H9 (cell line): ENCODE results near the gene HSPA12A. TPM values are rescaled to one million over a fixed set of nuclear protein-coding genes. Genes with fewer than 3 reads are reported as not detected.

Experiments used
- DNase-seq: peaks from one replicate; pipeline ENCODE4 v3.0.0-alpha.2; 2017
- H2AFZ ChIP-seq: one replicate; pipeline ENCODE4 v1.6.1; 2013; ENCODE audit warnings: mild to moderate bottlenecking, low read length, control low read depth, moderate library complexity
- H2AK5ac ChIP-seq: 2 replicates; pipeline ENCODE4 v1.6.1; 2013; ENCODE audit warnings: low read length, control low read depth, mixed read lengths; ENCODE audit not compliant: insufficient read length
- H2BK120ac ChIP-seq: one replicate; pipeline ENCODE4 v1.6.1; 2013; ENCODE audit warnings: low read depth, mild to moderate bottlenecking, low read length, control low read depth, inconsistent platforms; ENCODE audit not compliant: poor library complexity, severe bottlenecking
- H2BK12ac ChIP-seq: 2 replicates; pipeline ENCODE4 v1.6.1; 2013; ENCODE audit warnings: low read length, control low read depth, mixed read lengths, low read depth; ENCODE audit not compliant: insufficient read length
- H2BK15ac ChIP-seq: 2 replicates; pipeline ENCODE4 v1.6.1; 2013; ENCODE audit warnings: low read depth, low read length, control low read depth
- H2BK20ac ChIP-seq: one replicate; pipeline ENCODE4 v1.6.1; 2013; ENCODE audit warnings: low read depth, mild to moderate bottlenecking, low read length, control low read depth, inconsistent platforms; ENCODE audit not compliant: poor library complexity, severe bottlenecking
- H2BK5ac ChIP-seq: 2 replicates; pipeline ENCODE4 v1.6.1; 2013; ENCODE audit warnings: low read length, control low read depth, mixed read lengths; ENCODE audit not compliant: insufficient read length
- H3K14ac ChIP-seq: 2 replicates; pipeline ENCODE4 v1.6.1; 2013; ENCODE audit warnings: low read length, control low read depth; ENCODE audit not compliant: insufficient read depth
- H3K18ac ChIP-seq: 2 replicates; pipeline ENCODE4 v1.6.1; 2013; ENCODE audit warnings: low read depth, mild to moderate bottlenecking, mixed read lengths, low read length, control low read depth; ENCODE audit not compliant: insufficient read length
- H3K23ac ChIP-seq: 2 replicates; pipeline ENCODE4 v1.6.1; 2013; ENCODE audit warnings: low read length, control low read depth, mixed read lengths, low read depth; ENCODE audit not compliant: insufficient read length
- H3K23me2 ChIP-seq: 2 replicates; pipeline ENCODE4 v1.6.1; 2013; ENCODE audit warnings: low read depth, mild to moderate bottlenecking, mixed read lengths, low read length, control low read depth; ENCODE audit not compliant: insufficient read length, poor library complexity, severe bottlenecking
- H3K27ac ChIP-seq: 2 replicates; pipeline ENCODE4 v1.5.1; 2013; ENCODE audit warnings: low read length, control low read depth, mixed read lengths, low read depth; ENCODE audit not compliant: insufficient read length
- H3K27me3 ChIP-seq: 2 replicates; pipeline ENCODE4 v1.6.1; 2013; ENCODE audit warnings: low read length, control low read depth, inconsistent platforms; ENCODE audit not compliant: insufficient read depth
- H3K4ac ChIP-seq: 2 replicates; pipeline ENCODE4 v1.6.1; 2013; ENCODE audit warnings: low read depth, mild to moderate bottlenecking, control low read depth, inconsistent platforms, low read length, moderate library complexity
- H3K4me1 ChIP-seq: 2 replicates; pipeline ENCODE4 v1.6.1; 2013; ENCODE audit warnings: low read length, control low read depth, inconsistent platforms; ENCODE audit not compliant: insufficient read depth
- H3K4me2 ChIP-seq: 2 replicates; pipeline ENCODE4 v1.6.1; 2013; ENCODE audit warnings: low read length, control low read depth, mixed read lengths; ENCODE audit not compliant: insufficient read length, insufficient read depth
- H3K56ac ChIP-seq: 2 replicates; pipeline ENCODE4 v1.6.1; 2013; ENCODE audit warnings: low read depth, mild to moderate bottlenecking, mixed read lengths, low read length, control low read depth; ENCODE audit not compliant: insufficient read length
- H3K79me1 ChIP-seq: 2 replicates; pipeline ENCODE4 v1.6.1; 2013; ENCODE audit warnings: low read depth, mild to moderate bottlenecking, moderate library complexity, low read length, control low read depth, inconsistent platforms; ENCODE audit not compliant: insufficient read depth, poor library complexity, severe bottlenecking
- H3K79me2 ChIP-seq: 2 replicates; pipeline ENCODE4 v1.6.1; 2013; ENCODE audit warnings: low read length, control low read depth, inconsistent platforms; ENCODE audit not compliant: insufficient read depth
- H3K9ac ChIP-seq: 2 replicates; pipeline ENCODE4 v1.6.1; 2013; ENCODE audit warnings: low read length, control low read depth, mixed read lengths; ENCODE audit not compliant: insufficient read length; ENCODE audit errors: extremely low read depth
- H3K9me3 ChIP-seq: one replicate; pipeline ENCODE4 v1.6.1; 2013; ENCODE audit warnings: low read depth, low read length, inconsistent platforms; ENCODE audit not compliant: control insufficient read depth
- H3T11ph ChIP-seq: one replicate; pipeline ENCODE4 v1.6.1; 2013; ENCODE audit warnings: mild to moderate bottlenecking, low read length, control low read depth, inconsistent platforms
- H4K20me1 ChIP-seq: one replicate; pipeline ENCODE4 v1.6.1; 2013; ENCODE audit not compliant: control insufficient read depth, insufficient read length, insufficient read depth
- H4K5ac ChIP-seq: 2 replicates; pipeline ENCODE4 v1.6.1; 2013; ENCODE audit warnings: low read depth, mild to moderate bottlenecking, mixed read lengths, low read length, control low read depth; ENCODE audit not compliant: insufficient read length
- H4K8ac ChIP-seq: replicated peaks from 2 replicates; pipeline ENCODE4 v1.6.1; 2013; ENCODE audit warnings: low read length, control low read depth, mixed read lengths, low read depth; ENCODE audit not compliant: insufficient read length
- H4K91ac ChIP-seq: 2 replicates; pipeline ENCODE4 v1.6.1; 2013; ENCODE audit warnings: low read depth, mild to moderate bottlenecking, moderate library complexity, mixed read lengths, low read length, control low read depth; ENCODE audit not compliant: insufficient read length
- H3K27ac Mint-ChIP-seq, 3 experiments: 2 replicates in 2 of 3; 3 replicates in 1 of 3; pipeline ENCODE4 v1.8.0; 2020 to 2021; ENCODE audit warnings: mixed read lengths in 3 of 3, mild to moderate bottlenecking in 1 of 3, moderate library complexity in 1 of 3
- H3K27me3 Mint-ChIP-seq: 2 replicates; pipeline ENCODE4 v1.8.0; 2021; ENCODE audit warnings: low read depth, mild to moderate bottlenecking, moderate library complexity, mixed read lengths
- H3K36me3 Mint-ChIP-seq, 3 experiments: 2 replicates in 2 of 3; 3 replicates in 1 of 3; pipeline ENCODE4 v1.8.0; 2020 to 2021; ENCODE audit warnings: low read depth in 3 of 3, mixed read lengths in 3 of 3; ENCODE audit not compliant: insufficient read depth in 1 of 3
- H3K4me1 Mint-ChIP-seq, 2 experiments: 2 replicates each; pipeline ENCODE4 v1.8.0; 2020; ENCODE audit warnings: mixed read lengths in 2 of 2
- H3K4me3 Mint-ChIP-seq, 2 experiments: 2 replicates in 1 of 2; 3 replicates in 1 of 2; pipeline ENCODE4 v1.8.0; 2020 to 2021; ENCODE audit warnings: mild to moderate bottlenecking in 2 of 2, mixed read lengths in 2 of 2, moderate library complexity in 1 of 2
- H3K9me3 Mint-ChIP-seq, 2 experiments: 2 replicates in 1 of 2; 3 replicates in 1 of 2; pipeline ENCODE4 v1.8.0; 2020; ENCODE audit warnings: mild to moderate bottlenecking in 2 of 2, mixed read lengths in 2 of 2, moderate library complexity in 1 of 2
- WGBS: extraction: QIAGEN DNeasy Blood & Tissue Kit; methylation state at CpG from one replicate; pipeline ENCODE4 v1.1.7; 2013; ENCODE audit warnings: missing lambda C conversion rate, low lambda C conversion rate, mixed read lengths; ENCODE audit not compliant: insufficient read length; ENCODE audit errors: extremely low coverage; 5-methylcytosine and 5-hydroxymethylcytosine counted together
- total RNA-seq: library from RNA; stranded (reverse); gene quantifications from 2 replicates; pipeline ENCODE4 v1.2.1, GENCODE V29; 2021
- TF ChIP-seq, protein P1 (sequence below): fragments of 200-600 bp; sonication (generic); conservative IDR thresholded peaks from 3 replicates; pipeline ENCODE4 v1.8.0; 2021; ENCODE audit warnings: antibody characterized with exemption, mild to moderate bottlenecking

Gene HSPA12A
- total RNA-seq, 1 experiment from 2014 or later = 3.2 TPM

DNA sequence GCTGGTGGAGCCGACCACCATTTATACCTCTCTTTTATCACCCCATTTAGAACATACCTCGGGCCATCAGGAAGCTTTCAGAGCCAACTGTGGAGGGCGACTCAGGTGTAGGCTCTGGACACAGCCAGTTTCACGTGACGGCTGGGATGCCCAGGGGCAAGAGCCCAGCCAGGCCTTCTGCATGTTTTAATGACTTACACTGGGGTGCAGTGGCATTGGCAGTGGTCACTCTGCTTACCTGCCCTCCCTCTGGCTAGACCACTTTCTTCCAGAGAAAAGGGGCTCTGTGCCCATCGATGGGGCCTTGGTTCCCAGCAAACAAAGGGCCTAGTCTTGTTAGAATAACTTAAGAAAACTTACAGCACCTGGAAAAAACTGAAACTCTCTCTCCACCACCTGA is 71.7 kb downstream of the HSPA12A start:
- H3K23me2 ChIP-seq = peaks cover 8% of the 10 kb centered on the region
- H2BK120ac ChIP-seq = no peak overlapping the region
- 0 out of 2 replicates have a peak, but pooled peaks cover 2% of the 10 kb centered on the region for H3K79me2 ChIP-seq
- no peak overlapping the region for H3K9ac ChIP-seq
- H2BK20ac ChIP-seq = no peak overlapping the region
- H3K9me3 ChIP-seq = no peaks in the 10 kb centered on the region
- Mint-ChIP-seq H3K4me1 (peaks cover 24 to 29% of the 10 kb centered on the region in 2 experiments), H3K27ac (peak overlapping the region; percentile 39 to 88 (median 77); a peak in 6 of 7 replicates), H3K36me3 (peaks cover 11 to 28% (median 20%) of the 10 kb centered on the region in 3 experiments; a peak in 6 of 7 replicates), H3K4me3 (peak overlapping the region; percentile 73 to 85), H3K9me3 (no peaks in the 10 kb centered on the region), H3K27me3 (no peaks in the 10 kb centered on the region; the same call in 1 of the 2 replicates)
- H3K27me3 ChIP-seq = no peaks in the 10 kb centered on the region
- no peak overlapping the region for H4K8ac ChIP-seq
- TF ChIP-seq, protein P1, sequence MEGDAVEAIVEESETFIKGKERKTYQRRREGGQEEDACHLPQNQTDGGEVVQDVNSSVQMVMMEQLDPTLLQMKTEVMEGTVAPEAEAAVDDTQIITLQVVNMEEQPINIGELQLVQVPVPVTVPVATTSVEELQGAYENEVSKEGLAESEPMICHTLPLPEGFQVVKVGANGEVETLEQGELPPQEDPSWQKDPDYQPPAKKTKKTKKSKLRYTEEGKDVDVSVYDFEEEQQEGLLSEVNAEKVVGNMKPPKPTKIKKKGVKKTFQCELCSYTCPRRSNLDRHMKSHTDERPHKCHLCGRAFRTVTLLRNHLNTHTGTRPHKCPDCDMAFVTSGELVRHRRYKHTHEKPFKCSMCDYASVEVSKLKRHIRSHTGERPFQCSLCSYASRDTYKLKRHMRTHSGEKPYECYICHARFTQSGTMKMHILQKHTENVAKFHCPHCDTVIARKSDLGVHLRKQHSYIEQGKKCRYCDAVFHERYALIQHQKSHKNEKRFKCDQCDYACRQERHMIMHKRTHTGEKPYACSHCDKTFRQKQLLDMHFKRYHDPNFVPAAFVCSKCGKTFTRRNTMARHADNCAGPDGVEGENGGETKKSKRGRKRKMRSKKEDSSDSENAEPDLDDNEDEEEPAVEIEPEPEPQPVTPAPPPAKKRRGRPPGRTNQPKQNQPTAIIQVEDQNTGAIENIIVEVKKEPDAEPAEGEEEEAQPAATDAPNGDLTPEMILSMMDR = no peak
- no peak overlapping the region for H3T11ph ChIP-seq
- H3K4me2 ChIP-seq = peak overlapping the region; percentile 56
- no peak for DNase-seq
- H3K79me1 ChIP-seq = no peaks in the 10 kb centered on the region
- H3K4ac ChIP-seq = no peak overlapping the region
- no peak overlapping the region for H4K5ac ChIP-seq
- H2BK15ac ChIP-seq = no peak overlapping the region
- peak overlapping the region; percentile 53 for H3K18ac ChIP-seq
- H2BK5ac ChIP-seq = no peak overlapping the region
- peaks cover 7% of the 10 kb centered on the region; the same call in 1 of the 2 replicates for H3K4me1 ChIP-seq
- H4K20me1 ChIP-seq = no peaks in the 10 kb centered on the region
- no peak overlapping the region for H2AK5ac ChIP-seq
- no peak overlapping the region for H2AFZ ChIP-seq
- H3K56ac ChIP-seq = no peak overlapping the region
- no peak overlapping the region for H3K23ac ChIP-seq
- no CpG with 5 or more reads among the region's 6 CpGs for WGBS
- H3K14ac ChIP-seq = 0 out of 2 replicates have a peak overlapping the region, but pooled peaks have one; percentile 3
- H2BK12ac ChIP-seq = no peak overlapping the region
- H4K91ac ChIP-seq = no peak overlapping the region
- H3K27ac ChIP-seq = no peak overlapping the region
